SK-N-MC (cell line): ENCODE measurements around the gene GDA.

Source experiments
- EZH2 ChIP-seq: fragments of 200-600 bp; sonication (generic); IDR thresholded peaks from one replicate; pipeline ENCODE4 v1.6.1; 2017; ENCODE audit warnings: antibody characterized with exemption
- POLR2AphosphoS5 ChIP-seq: IDR thresholded peaks from 2 replicates; pipeline ENCODE4 v1.6.1; 2012; ENCODE audit warnings: mild to moderate bottlenecking, low read depth, low read length, borderline replicate concordance

DNA sequence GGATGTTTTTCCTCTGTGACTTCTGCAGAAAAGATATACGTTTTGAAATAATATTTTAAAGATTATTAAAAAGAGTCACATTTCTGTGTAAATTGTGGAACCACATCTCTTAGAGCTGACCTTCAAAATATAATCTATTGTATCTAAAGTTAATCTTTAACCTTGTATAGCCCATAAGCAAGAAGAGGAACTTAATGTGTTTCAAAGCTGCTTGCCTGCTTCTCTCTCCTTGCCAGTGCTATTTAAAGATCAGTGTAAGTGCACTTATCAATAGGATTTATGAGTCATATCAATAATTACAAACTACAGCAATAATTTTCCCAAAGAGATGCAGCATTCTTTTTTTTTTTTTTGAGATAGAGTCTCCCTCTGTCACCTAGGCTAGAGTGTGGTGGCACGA lies 29.4 kb upstream of the GDA start:
- TF ChIP-seq POLR2AphosphoS5: no peak
- TF ChIP-seq EZH2: no peak
